Measurements from ENCODE around the gene MMP15. TPM values are rescaled to one million over a fixed set of nuclear protein-coding genes. Genes with fewer than 3 reads are reported as not detected.

MMP15 gene
- total and polyA plus RNA-seq, 2 of the 13 experiments (the other 11 are each of a cell fraction or from before 2014, with no cell fraction given) = 35.2 to 44.9 TPM

DNA sequence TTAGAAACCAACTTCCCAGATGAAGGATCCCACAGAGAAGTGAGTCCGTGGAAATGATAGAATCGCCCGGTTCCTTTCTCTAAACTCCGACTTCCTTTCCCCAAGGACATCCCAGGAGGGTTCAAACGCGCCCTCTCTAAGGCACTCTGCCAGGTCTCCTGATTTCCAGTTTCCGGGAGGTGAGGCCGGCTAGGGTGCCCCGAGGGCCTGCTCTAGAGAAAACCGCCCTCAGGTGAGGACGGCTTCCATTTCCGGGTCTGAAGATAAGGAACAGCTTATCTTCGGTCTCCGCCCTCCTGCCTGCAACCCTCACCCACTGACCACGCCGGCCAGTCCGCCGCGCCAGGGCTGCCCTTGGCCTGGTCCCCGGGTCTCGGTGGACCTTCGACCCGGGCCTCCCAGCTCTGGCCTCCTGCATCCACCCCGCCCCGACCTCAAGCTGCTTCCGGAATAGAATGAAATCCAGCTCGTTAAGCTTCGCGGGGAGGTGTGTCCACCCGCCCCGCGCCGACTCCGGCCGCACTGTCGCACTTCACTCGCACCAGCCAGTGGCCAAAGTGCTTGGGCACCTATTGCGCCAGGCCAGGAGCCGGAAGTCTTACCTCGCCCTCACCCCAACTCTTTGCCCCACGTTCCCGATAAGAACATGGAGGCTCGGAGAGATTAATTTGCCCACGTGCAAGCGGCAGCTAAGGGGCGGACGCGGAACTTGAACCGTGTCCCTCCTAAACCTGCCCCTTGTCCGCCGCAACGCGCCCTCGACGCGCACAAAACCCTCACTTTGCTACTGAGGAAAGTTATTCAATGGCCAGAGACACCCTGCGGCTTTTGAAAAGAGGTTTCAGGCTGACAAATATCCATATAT, 836 bp upstream of the MMP15 start (continued):
- TF ChIP-seq, protein P1, sequence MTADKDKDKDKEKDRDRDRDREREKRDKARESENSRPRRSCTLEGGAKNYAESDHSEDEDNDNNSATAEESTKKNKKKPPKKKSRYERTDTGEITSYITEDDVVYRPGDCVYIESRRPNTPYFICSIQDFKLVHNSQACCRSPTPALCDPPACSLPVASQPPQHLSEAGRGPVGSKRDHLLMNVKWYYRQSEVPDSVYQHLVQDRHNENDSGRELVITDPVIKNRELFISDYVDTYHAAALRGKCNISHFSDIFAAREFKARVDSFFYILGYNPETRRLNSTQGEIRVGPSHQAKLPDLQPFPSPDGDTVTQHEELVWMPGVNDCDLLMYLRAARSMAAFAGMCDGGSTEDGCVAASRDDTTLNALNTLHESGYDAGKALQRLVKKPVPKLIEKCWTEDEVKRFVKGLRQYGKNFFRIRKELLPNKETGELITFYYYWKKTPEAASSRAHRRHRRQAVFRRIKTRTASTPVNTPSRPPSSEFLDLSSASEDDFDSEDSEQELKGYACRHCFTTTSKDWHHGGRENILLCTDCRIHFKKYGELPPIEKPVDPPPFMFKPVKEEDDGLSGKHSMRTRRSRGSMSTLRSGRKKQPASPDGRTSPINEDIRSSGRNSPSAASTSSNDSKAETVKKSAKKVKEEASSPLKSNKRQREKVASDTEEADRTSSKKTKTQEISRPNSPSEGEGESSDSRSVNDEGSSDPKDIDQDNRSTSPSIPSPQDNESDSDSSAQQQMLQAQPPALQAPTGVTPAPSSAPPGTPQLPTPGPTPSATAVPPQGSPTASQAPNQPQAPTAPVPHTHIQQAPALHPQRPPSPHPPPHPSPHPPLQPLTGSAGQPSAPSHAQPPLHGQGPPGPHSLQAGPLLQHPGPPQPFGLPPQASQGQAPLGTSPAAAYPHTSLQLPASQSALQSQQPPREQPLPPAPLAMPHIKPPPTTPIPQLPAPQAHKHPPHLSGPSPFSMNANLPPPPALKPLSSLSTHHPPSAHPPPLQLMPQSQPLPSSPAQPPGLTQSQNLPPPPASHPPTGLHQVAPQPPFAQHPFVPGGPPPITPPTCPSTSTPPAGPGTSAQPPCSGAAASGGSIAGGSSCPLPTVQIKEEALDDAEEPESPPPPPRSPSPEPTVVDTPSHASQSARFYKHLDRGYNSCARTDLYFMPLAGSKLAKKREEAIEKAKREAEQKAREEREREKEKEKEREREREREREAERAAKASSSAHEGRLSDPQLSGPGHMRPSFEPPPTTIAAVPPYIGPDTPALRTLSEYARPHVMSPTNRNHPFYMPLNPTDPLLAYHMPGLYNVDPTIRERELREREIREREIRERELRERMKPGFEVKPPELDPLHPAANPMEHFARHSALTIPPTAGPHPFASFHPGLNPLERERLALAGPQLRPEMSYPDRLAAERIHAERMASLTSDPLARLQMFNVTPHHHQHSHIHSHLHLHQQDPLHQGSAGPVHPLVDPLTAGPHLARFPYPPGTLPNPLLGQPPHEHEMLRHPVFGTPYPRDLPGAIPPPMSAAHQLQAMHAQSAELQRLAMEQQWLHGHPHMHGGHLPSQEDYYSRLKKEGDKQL (CRISPR knock-in tag; IDR thresholded peaks at IDR 0.05; ENCODE audit: low read depth) = peak; percentile 74; the same call in 1 of the 2 replicates
- TF ChIP-seq, protein P2, sequence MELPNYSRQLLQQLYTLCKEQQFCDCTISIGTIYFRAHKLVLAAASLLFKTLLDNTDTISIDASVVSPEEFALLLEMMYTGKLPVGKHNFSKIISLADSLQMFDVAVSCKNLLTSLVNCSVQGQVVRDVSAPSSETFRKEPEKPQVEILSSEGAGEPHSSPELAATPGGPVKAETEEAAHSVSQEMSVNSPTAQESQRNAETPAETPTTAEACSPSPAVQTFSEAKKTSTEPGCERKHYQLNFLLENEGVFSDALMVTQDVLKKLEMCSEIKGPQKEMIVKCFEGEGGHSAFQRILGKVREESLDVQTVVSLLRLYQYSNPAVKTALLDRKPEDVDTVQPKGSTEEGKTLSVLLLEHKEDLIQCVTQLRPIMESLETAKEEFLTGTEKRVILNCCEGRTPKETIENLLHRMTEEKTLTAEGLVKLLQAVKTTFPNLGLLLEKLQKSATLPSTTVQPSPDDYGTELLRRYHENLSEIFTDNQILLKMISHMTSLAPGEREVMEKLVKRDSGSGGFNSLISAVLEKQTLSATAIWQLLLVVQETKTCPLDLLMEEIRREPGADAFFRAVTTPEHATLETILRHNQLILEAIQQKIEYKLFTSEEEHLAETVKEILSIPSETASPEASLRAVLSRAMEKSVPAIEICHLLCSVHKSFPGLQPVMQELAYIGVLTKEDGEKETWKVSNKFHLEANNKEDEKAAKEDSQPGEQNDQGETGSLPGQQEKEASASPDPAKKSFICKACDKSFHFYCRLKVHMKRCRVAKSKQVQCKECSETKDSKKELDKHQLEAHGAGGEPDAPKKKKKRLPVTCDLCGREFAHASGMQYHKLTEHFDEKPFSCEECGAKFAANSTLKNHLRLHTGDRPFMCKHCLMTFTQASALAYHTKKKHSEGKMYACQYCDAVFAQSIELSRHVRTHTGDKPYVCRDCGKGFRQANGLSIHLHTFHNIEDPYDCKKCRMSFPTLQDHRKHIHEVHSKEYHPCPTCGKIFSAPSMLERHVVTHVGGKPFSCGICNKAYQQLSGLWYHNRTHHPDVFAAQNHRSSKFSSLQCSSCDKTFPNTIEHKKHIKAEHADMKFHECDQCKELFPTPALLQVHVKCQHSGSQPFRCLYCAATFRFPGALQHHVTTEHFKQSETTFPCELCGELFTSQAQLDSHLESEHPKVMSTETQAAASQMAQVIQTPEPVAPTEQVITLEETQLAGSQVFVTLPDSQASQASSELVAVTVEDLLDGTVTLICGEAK (IDR thresholded peaks at IDR 0.05) = no peak
- TF ChIP-seq, protein P2 (CRISPR knock-in tag; IDR thresholded peaks at IDR 0.05) = 0 out of 2 replicates have a peak, but pooled peaks have one; percentile 29
- TF ChIP-seq GATA4 (IDR thresholded peaks at IDR 0.05; ENCODE audit: borderline replicate concordance, low read depth) (peak; percentile 79), ESRRA (CRISPR knock-in tag; IDR thresholded peaks at IDR 0.05; ENCODE audit: low read depth) (peak; percentile 97), NR2F6 (IDR thresholded peaks at IDR 0.05) (peak; percentile 79), NR2F6 (CRISPR knock-in tag; IDR thresholded peaks at IDR 0.05) (peak; percentile 93), IRX3 (CRISPR knock-in tag; IDR thresholded peaks at IDR 0.05; ENCODE audit: borderline replicate concordance, low read depth) (no peak; the same call in 1 of the 2 replicates), FOSL2 (CRISPR knock-in tag; IDR thresholded peaks at IDR 0.05) (peak; percentile 42; the same call in 1 of the 2 replicates), ZNF343 (CRISPR knock-in tag; IDR thresholded peaks at IDR 0.05) (peak; percentile 87), ZZZ3 (CRISPR knock-in tag; IDR thresholded peaks at IDR 0.05; ENCODE audit: borderline replicate concordance) (peak; percentile 45; the same call in 1 of the 2 replicates), HDAC2 (CRISPR knock-in tag; IDR thresholded peaks at IDR 0.05) (peak; percentile 94)

Data from HepG2 (cell line).